Stomach (tissue), 9 donors: ENCODE data around the gene MUC5AC. TPM values are rescaled to one million over a fixed set of nuclear protein-coding genes. Genes with fewer than 3 reads are reported as not detected.
A peak's percentile ranks its signal among the peaks of the same experiment; 100 is the strongest.

Source experiments
- DNase-seq, 2 donors: peaks; one replicate each; pipeline versions ENCODE4 v3.0.0 to v3.0.0-alpha.2; 2013 to 2019
- H3K27ac ChIP-seq, 5 donors: fragments of 200-600 bp in 4 of 5; sonication (generic) in 4 of 5; one replicate each; pipeline ENCODE4 v1.5.1; 2013 to 2019; ENCODE audit warnings: mild to moderate bottlenecking in 1 of 5, moderate library complexity in 1 of 5
- H3K27me3 ChIP-seq, 3 donors: fragments of 200-600 bp; sonication (generic); one replicate each; pipeline ENCODE4 v1.5.1; 2017 to 2019; ENCODE audit warnings: mixed run types in 1 of 3
- H3K36me3 ChIP-seq, 4 donors: fragments of 200-600 bp; sonication (generic); 1 replicate in 3 of 4; 2 replicates in 1 of 4; pipeline ENCODE4 v1.5.1; 2016 to 2019
- H3K4me1 ChIP-seq, 4 donors: fragments of 200-600 bp; sonication (generic); one replicate each; pipeline ENCODE4 v1.5.1; 2016 to 2019
- H3K4me3 ChIP-seq, 4 donors: fragments of 200-600 bp; sonication (generic) in 3 of 4; one replicate each; pipeline ENCODE4 v1.5.1; 2016 to 2019; ENCODE audit warnings: mild to moderate bottlenecking in 1 of 4
- H3K9me3 ChIP-seq, 4 donors: fragments of 200-600 bp; sonication (generic); one replicate each; pipeline ENCODE4 v1.5.1; 2016 to 2019
- EP300 ChIP-seq: sonication (generic); formaldehyde crosslinking; IDR thresholded peaks from one replicate; pipeline ENCODE4 v1.6.1; 2017; ENCODE audit warnings: antibody characterized with exemption
- POLR2A ChIP-seq, 4 donors: fragments of 450-650 bp; IDR thresholded peaks; one replicate each; pipeline ENCODE4 v1.6.1; 2016; ENCODE audit warnings: antibody characterized with exemption in 4 of 4, control low read depth in 2 of 4, mild to moderate bottlenecking in 1 of 4, moderate library complexity in 1 of 4
- POLR2AphosphoS5 ChIP-seq, 3 donors: sonication (generic); formaldehyde crosslinking; IDR thresholded peaks; one replicate each; pipeline ENCODE4 v1.6.1; 2016; ENCODE audit warnings: antibody characterized with exemption in 3 of 3
- WGBS, 5 donors: extraction: QIAGEN DNeasy Blood & Tissue Kit in 3 of 5; methylation state at CpG; one replicate each; pipeline versions ENCODE4 v1.1.5 to v1.1.7; 2013 to 2018; 5-methylcytosine and 5-hydroxymethylcytosine counted together
- intact Hi-C: fragments of 100-400 bp; cut with DNase I; formaldehyde crosslinking; loops from one replicate; pipeline ENCODE4 v1.15.1; 2023; ENCODE audit warnings: low total_unique reads
- polyA plus RNA-seq, 3 donors: library from polyadenylated mRNA; stranded (reverse); fragments of 200-250 nt; gene quantifications; one replicate each; pipeline ENCODE4 v1.2.3, GENCODE V29; 2013
- total RNA-seq, 5 donors: library from RNA; depleted of rRNA; stranded (reverse); fragments of >200 nt; gene quantifications; one replicate each; pipeline versions ENCODE4 v1.1.0 to v1.2.3, GENCODE V29; 2014 to 2016
- TF ChIP-seq, protein P1 (sequence below), 7 experiments: fragments of 450-650 bp in 4 of 7; fragments of 200-600 bp in 3 of 7; sonication (generic) in 3 of 7; IDR thresholded peaks; one replicate each; pipeline ENCODE4 v1.5.1; 2016 to 2019; ENCODE audit warnings: antibody characterized with exemption in 7 of 7, control low read depth in 2 of 7, mild to moderate bottlenecking in 1 of 7
- donor health status: healthy with polysubstance abuse.
- donor health status: Bipolar disorder and iron deficiency.
- donor health status: healthy.

The MUC5AC gene
- total and polyA plus RNA-seq, 8 donors = 2.0 to 1,253 (median 171) TPM

DNA sequence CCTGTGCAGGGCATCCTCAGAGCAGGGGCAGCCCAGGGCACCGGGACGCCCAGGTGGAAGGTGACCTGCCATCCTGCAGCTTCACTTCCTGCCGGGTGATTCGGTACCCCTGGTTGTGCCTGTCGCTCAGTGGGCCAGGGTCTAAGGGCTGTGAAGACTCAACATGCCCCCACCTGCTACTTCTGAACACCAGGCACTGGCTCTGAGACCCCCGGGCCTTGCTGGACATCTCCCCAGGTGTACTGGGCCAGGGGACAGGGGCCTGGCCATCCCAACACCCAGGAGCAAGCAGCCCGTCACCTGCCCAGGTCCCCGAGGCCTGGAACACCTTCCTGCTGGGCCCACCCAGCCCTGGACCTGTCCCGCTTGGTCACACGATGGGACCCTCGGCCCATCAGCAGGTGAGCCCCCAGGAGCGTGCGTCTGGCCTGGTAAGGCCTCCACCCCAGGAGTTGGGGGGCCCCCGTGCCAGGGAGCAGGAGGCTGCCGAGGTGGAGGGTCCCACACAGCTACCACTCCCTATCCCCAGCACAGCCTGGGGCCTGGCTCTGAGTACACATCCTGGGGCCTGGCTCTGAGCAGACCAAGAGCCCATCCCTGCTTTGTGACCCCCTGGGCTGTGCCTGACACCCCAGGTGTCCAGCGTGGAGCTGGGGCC lies 61.2 kb downstream of the MUC5AC start:
- peaks cover 8 to 59% (median 23%) of the 10 kb centered on the region in 3 donors for H3K27me3 ChIP-seq
- DNase-seq = no peak
- intact Hi-C loops = no loop called here
- H3K4me1 ChIP-seq = peaks cover 0 to 38% (median 29%) of the 10 kb centered on the region in 4 donors
- H3K36me3 ChIP-seq = no peaks in the 10 kb centered on the region
- no peak overlapping the region for H3K27ac ChIP-seq
- TF ChIP-seq EP300 (no peak), POLR2A (IDR thresholded peaks at IDR 0.05) (no peak), POLR2AphosphoS5 (IDR thresholded peaks at IDR 0.05) (no peak)
- TF ChIP-seq, protein P1, sequence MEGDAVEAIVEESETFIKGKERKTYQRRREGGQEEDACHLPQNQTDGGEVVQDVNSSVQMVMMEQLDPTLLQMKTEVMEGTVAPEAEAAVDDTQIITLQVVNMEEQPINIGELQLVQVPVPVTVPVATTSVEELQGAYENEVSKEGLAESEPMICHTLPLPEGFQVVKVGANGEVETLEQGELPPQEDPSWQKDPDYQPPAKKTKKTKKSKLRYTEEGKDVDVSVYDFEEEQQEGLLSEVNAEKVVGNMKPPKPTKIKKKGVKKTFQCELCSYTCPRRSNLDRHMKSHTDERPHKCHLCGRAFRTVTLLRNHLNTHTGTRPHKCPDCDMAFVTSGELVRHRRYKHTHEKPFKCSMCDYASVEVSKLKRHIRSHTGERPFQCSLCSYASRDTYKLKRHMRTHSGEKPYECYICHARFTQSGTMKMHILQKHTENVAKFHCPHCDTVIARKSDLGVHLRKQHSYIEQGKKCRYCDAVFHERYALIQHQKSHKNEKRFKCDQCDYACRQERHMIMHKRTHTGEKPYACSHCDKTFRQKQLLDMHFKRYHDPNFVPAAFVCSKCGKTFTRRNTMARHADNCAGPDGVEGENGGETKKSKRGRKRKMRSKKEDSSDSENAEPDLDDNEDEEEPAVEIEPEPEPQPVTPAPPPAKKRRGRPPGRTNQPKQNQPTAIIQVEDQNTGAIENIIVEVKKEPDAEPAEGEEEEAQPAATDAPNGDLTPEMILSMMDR (IDR thresholded peaks at IDR 0.05) = no peak
- H3K4me3 ChIP-seq = no peak overlapping the region
- no peaks in the 10 kb centered on the region for H3K9me3 ChIP-seq
- 82 to 93% (median 91%) methylated on average over 3 to 16 of the region's 16 CpGs for WGBS, 5 donors

DNA sequence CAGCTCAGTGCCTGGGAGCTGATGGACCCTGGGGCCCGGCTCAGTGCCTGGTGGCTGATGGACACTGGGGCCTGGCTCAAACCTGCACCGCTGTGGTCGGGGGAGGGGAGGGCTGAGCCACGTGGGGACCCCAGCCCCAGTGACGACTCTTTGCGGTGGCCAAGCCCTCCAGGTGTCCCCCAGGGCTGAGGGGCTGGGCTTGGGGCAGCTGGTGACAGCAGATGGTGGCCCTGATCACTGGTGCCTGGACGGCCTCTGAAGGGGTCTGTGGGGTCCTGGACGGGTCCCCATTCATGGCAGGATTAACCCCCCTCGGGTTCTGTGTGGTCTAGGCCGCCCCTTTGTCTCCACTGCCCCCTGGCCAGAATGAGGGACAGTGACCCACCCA lies 61.7 kb downstream of the MUC5AC start:
- H3K36me3 ChIP-seq = no peaks in the 10 kb centered on the region
- H3K9me3 ChIP-seq = no peaks in the 10 kb centered on the region
- DNase-seq = no peak
- no peak overlapping the region for H3K27ac ChIP-seq
- H3K4me3 ChIP-seq = no peak overlapping the region
- intact Hi-C loops = no loop called here
- H3K27me3 ChIP-seq = peaks cover 9 to 64% (median 23%) of the 10 kb centered on the region in 3 donors
- 39 to 70% (median 59%) methylated on average over 2 to 10 of the region's 10 CpGs for WGBS, 5 donors
- TF ChIP-seq, protein P1 (IDR thresholded peaks at IDR 0.05) = no peak
- TF ChIP-seq EP300 (no peak), POLR2A (IDR thresholded peaks at IDR 0.05) (no peak), POLR2AphosphoS5 (IDR thresholded peaks at IDR 0.05) (no peak)
- peaks cover 0 to 43% (median 34%) of the 10 kb centered on the region in 4 donors for H3K4me1 ChIP-seq

DNA sequence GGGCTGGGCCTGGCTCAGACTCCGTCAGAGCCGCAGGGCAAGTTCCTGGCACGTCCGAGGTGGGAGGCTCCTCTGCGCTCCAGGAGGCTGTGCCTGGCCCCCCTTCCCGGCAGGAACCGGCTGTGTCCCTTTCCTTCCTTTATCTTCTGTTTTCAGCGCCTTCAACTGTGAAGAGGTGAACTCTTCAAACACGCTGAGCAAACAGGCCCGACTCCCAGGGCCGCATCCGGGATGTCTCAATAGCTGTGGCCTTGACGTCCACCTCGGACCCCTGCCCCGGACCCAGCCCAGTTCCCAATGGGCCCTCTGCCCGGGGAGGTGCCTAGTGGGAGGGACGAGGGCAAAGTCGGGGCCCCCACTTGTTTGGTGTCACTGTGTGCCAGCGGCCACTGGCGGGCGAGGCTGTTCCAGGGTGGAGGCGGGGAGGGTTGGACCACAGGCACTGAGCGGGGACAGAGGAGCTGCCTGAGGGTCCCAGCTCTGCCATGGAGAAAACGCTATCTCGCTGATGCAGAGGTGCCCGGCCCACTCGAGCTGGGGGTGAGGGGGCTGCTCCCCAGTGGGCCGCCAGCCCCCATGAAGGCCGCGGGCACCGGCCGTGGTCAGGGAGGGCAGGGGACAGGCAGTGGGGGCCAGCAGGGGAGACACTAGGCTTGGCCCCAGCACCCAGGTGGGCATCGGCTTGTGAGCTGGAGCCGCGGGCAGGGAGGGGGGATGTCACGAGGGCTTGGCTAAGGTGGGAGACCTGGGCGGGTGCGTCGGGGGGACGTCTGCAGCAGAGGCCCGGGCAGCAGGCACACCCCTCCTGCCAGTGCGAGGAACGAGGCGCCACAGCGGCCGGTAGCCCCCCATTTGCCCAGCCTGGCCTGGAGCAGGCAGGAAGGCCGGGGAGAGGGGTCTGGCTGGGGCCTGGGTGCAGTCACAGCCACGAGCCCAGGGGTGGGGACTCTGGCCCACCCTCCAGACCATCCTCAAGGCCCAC lies 62.4 kb downstream of the MUC5AC start:
- Histone ChIP-seq H3K27me3 (peaks cover 9 to 71% (median 23%) of the 10 kb centered on the region in 3 donors), H3K9me3 (no peaks in the 10 kb centered on the region), H3K4me1 (peaks cover 0 to 48% (median 37%) of the 10 kb centered on the region in 4 donors), H3K27ac (no peak overlapping the region), H3K36me3 (no peaks in the 10 kb centered on the region), H3K4me3 (no peak overlapping the region)
- WGBS, 5 donors = 40 to 56% (median 48%) methylated on average over 31 to 48 of the region's 48 CpGs
- TF ChIP-seq POLR2AphosphoS5 (IDR thresholded peaks at IDR 0.05) (no peak), EP300 (no peak), POLR2A (IDR thresholded peaks at IDR 0.05) (no peak)
- TF ChIP-seq, protein P1 (IDR thresholded peaks at IDR 0.05) = no peak
- peak; percentile 50 to 87 for DNase-seq
- intact Hi-C loops = no loop called here

DNA sequence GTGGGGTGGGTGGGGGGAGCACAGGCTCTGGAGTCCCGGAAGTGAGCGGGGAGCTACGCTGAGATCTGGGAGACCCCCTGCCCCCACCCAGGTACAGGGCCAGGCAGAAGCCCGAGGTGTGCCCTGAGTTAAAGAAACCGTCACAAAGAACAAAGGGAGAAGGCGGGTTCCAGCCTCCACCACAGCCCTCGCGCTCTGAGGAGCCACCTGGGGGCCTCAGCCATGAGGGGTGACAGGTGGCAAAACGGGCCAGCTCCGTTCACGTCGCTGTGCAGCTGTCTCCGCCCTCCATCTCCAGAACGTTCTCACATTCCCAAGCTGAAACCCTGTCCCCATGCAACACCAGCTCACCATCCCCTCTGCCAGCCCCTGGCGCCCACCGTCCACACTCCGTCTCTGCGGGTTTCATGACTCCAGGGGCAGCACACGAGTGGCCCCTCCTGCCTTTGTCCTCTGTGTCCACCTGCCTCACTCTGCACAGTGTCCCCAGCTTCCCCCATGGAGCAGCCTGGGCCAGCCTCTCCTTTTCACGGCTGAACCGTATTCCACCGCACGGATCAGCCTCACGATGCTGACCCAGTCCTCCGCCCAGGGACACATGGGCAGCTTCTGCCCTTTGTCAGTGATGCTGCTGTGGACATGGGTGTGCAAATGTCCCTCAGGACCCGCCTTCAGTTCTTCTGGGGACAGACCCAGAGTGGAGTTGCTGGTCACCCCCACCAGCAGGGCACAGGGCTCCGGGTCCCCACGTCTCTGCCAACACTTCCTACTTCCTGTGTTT lies 63.4 kb downstream of the MUC5AC start:
- no peaks in the 10 kb centered on the region for H3K9me3 ChIP-seq
- H3K4me1 ChIP-seq = peaks cover 0 to 48% (median 37%) of the 10 kb centered on the region in 4 donors
- no peak overlapping the region for H3K4me3 ChIP-seq
- WGBS, 5 donors = 61 to 77% (median 63%) methylated on average over 23 to 28 of the region's 28 CpGs
- DNase-seq = no peak
- H3K27me3 ChIP-seq = peaks cover 9 to 81% (median 23%) of the 10 kb centered on the region in 3 donors
- H3K27ac ChIP-seq = no peak overlapping the region
- TF ChIP-seq, protein P1 (IDR thresholded peaks at IDR 0.05) = no peak
- TF ChIP-seq POLR2AphosphoS5 (IDR thresholded peaks at IDR 0.05) (no peak), POLR2A (IDR thresholded peaks at IDR 0.05) (no peak), EP300 (no peak)
- intact Hi-C loops = no loop called here
- H3K36me3 ChIP-seq = no peaks in the 10 kb centered on the region
